Upper lobe of left lung (tissue), 6 donors: ENCODE data around the gene PTGDS. TPM values are rescaled to one million over a fixed set of nuclear protein-coding genes. Genes with fewer than 3 reads are reported as not detected.

Experiments
- ATAC-seq, 2 donors: fragments of 200-7000 bp; cut with Tn5 transposase; one replicate each; pipeline ENCODE4 v1.9.1; 2022; ENCODE audit warnings: mild to moderate bottlenecking in 2 of 2, moderate library complexity in 2 of 2; ENCODE audit not compliant: low FRiP score in 2 of 2
- DNase-seq, 2 donors: peaks; one replicate each; pipeline ENCODE4 v3.0.0-alpha.2; 2019 to 2020
- H3K27ac ChIP-seq, 4 donors: fragments of 200-600 bp; sonication (generic); one replicate each; pipeline ENCODE4 v1.5.1; 2016 to 2019
- H3K27me3 ChIP-seq, 4 donors: fragments of 200-600 bp; sonication (generic); one replicate each; pipeline ENCODE4 v1.5.1; 2017 to 2019
- H3K36me3 ChIP-seq, 4 donors: fragments of 200-600 bp; sonication (generic); one replicate each; pipeline ENCODE4 v1.5.1; 2016 to 2019
- H3K4me1 ChIP-seq, 4 donors: fragments of 200-600 bp; sonication (generic); one replicate each; pipeline ENCODE4 v1.5.1; 2018 to 2019
- H3K4me3 ChIP-seq, 4 donors: fragments of 200-600 bp; sonication (generic); one replicate each; pipeline ENCODE4 v1.5.1; 2017 to 2019; ENCODE audit warnings: mild to moderate bottlenecking in 2 of 4, moderate library complexity in 1 of 4
- H3K9me3 ChIP-seq, 4 donors: fragments of 200-600 bp; sonication (generic); one replicate each; pipeline ENCODE4 v1.5.1; 2018 to 2019
- EP300 ChIP-seq, 4 donors: sonication (generic); formaldehyde crosslinking; IDR thresholded peaks; one replicate each; pipeline ENCODE4 v1.5.1; 2017; ENCODE audit warnings: antibody characterized with exemption in 4 of 4, control low read depth in 2 of 4
- POLR2A ChIP-seq, 4 donors: fragments of 450-650 bp; IDR thresholded peaks; one replicate each; pipeline ENCODE4 v1.5.1; 2016 to 2017; ENCODE audit warnings: antibody characterized with exemption in 4 of 4, mild to moderate bottlenecking in 2 of 4
- POLR2AphosphoS5 ChIP-seq, 2 donors: sonication (generic); formaldehyde crosslinking; IDR thresholded peaks; one replicate each; pipeline ENCODE4 v1.5.1; 2017; ENCODE audit warnings: antibody characterized with exemption in 2 of 2
- WGBS, 2 donors: methylation state at CpG; one replicate each; pipeline ENCODE4 v1.1.5; 2017 to 2018; 5-methylcytosine and 5-hydroxymethylcytosine counted together
- total RNA-seq, 6 donors: library from RNA; depleted of rRNA in 4 of 6; stranded (reverse); fragments of >200 nt in 4 of 6; gene quantifications; one replicate each; pipeline versions ENCODE4 v1.1.0 to v1.2.1, GENCODE V29; 2016 to 2021
- TF ChIP-seq, protein P1 (sequence below), 6 experiments: fragments of 450-650 bp in 4 of 6; fragments of 200-600 bp in 2 of 6; sonication (generic) in 2 of 6; IDR thresholded peaks; one replicate each; pipeline ENCODE4 v1.5.1; 2016 to 2019; ENCODE audit warnings: antibody characterized with exemption in 6 of 6
- donor health status: DM: no; HTN: no; CAD: no; lungs with moderate emphysema.
- donor health status: DM: no; HTN: yes; CAD: no; lungs with severe emphysema.

The PTGDS gene
- total RNA-seq, 6 donors from 2014 or later: 31.7 to 395 (median 246) TPM

DNA sequence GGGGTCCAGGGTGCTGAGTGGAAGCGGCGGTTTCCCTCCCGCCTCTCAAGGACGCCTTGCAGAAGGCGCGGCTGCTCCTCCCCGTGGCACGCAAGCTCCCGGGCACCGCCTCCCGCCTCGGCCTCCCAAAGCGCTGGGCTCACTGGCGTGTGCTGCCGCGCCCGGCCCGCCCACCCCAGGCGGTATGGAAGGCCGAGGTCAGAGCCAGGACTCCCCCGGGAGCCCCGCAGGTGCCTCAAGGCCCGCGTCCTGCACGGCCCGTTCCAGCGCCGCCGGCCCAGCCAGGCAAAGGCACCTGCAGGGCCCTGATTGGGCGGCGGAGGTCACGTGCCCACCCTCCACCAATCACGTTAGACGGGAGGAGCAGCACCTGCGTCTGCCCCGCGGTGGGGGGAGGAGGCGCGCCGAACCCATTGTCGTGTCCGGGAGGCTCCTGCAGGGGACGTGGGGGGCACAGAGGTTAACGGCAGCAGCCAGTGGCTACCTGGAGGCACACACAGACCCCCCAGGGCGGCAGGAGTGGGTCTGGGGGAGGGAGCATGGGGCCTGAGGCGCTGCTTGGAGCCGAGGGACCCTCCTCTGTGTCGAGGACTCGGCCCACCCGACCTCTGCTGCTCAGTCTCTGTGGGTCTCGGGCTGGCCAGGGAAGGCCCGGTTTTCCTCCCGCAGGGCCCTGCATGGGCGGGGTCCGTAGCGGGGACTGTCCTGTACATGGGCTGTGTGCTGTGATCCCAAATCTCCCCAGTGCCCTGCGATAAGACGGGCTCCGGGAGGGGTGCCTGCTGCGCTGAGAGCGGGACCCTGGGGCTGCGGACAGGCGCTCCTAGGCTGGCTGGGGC, 27.3 kb upstream of the PTGDS start:
- TF ChIP-seq EP300 (IDR thresholded peaks at IDR 0.05): no peak
- TF ChIP-seq POLR2A (IDR thresholded peaks at IDR 0.05): peak in 3 of 4 donors; percentile 15 to 92 (median 25)
- TF ChIP-seq, protein P1, sequence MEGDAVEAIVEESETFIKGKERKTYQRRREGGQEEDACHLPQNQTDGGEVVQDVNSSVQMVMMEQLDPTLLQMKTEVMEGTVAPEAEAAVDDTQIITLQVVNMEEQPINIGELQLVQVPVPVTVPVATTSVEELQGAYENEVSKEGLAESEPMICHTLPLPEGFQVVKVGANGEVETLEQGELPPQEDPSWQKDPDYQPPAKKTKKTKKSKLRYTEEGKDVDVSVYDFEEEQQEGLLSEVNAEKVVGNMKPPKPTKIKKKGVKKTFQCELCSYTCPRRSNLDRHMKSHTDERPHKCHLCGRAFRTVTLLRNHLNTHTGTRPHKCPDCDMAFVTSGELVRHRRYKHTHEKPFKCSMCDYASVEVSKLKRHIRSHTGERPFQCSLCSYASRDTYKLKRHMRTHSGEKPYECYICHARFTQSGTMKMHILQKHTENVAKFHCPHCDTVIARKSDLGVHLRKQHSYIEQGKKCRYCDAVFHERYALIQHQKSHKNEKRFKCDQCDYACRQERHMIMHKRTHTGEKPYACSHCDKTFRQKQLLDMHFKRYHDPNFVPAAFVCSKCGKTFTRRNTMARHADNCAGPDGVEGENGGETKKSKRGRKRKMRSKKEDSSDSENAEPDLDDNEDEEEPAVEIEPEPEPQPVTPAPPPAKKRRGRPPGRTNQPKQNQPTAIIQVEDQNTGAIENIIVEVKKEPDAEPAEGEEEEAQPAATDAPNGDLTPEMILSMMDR (IDR thresholded peaks at IDR 0.05): peak in 5 of 6 experiments; percentile 4 to 72 (median 65)
- peak; percentile 59 to 77 for TF ChIP-seq POLR2AphosphoS5 (IDR thresholded peaks at IDR 0.05)

DNA sequence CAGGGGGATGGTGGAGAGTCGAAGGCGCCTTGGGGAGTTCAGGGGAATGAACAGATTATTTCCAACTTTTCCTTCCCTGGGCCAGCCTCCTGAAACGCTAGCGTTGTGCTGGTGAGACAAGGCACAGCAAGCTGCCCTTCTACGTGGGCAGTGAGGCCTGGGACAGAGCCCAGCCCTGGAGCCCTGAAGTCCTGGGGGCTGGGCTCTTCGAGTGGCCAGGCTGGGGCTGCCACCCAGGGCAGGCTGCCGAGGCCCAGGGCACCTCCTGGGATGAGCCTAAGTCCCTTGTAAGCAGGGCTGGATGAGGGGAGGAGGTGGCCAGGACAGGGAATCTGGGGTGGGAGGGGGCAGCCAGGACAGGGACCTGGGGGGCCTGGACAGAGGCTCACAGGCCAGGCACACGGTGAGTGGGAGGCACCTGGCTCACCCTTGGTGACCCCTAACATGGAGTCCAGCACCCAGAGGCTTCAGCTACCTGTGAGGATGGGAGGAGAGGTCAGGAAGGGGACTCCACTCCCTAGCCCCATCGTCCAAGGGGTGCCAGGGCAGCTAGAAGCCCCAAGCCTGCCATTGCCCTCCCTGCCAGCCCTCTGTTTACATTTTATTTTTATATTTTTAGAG, 26.5 kb upstream of the PTGDS start:
- 42 to 88% methylated on average over 1 to 7 of the region's 9 CpGs for WGBS, 2 donors
- no peaks in the 10 kb centered on the region for H3K27me3 ChIP-seq
- ATAC-seq (no peak), DNase-seq (peak in 1 of 2 donors; percentile 75)
- no peak for TF ChIP-seq EP300 (IDR thresholded peaks at IDR 0.05)
- TF ChIP-seq, protein P1 (IDR thresholded peaks at IDR 0.05): no peak
- TF ChIP-seq POLR2AphosphoS5 (IDR thresholded peaks at IDR 0.05): no peak
- H3K9me3 ChIP-seq: no peaks in the 10 kb centered on the region
- no peaks in the 10 kb centered on the region for H3K36me3 ChIP-seq
- peak overlapping the region; percentile 79 to 93 (median 84) for H3K27ac ChIP-seq
- peaks cover 23 to 40% (median 26%) of the 10 kb centered on the region in 4 donors for H3K4me1 ChIP-seq
- peak overlapping the region in 3 of 4 donors; percentile 61 to 85 (median 64) for H3K4me3 ChIP-seq

More for the DNA sequence above, 27.3 kb upstream of the PTGDS start:
- no peaks in the 10 kb centered on the region for H3K36me3 ChIP-seq
- no peaks in the 10 kb centered on the region for H3K9me3 ChIP-seq
- H3K27me3 ChIP-seq: no peaks in the 10 kb centered on the region
- peak overlapping the region; percentile 79 to 93 (median 84) for H3K27ac ChIP-seq
- DNase-seq (peak; percentile 98 to 99), ATAC-seq (peak; percentile 89 to 92)
- H3K4me3 ChIP-seq: peak overlapping the region; percentile 61 to 85 (median 65)
- WGBS, 2 donors: 11% methylated on average over 22 of the region's 63 CpGs; no CpG with 5 or more reads in 1 of the 2 donors
- peaks cover 24 to 47% (median 28%) of the 10 kb centered on the region in 4 donors for H3K4me1 ChIP-seq

DNA sequence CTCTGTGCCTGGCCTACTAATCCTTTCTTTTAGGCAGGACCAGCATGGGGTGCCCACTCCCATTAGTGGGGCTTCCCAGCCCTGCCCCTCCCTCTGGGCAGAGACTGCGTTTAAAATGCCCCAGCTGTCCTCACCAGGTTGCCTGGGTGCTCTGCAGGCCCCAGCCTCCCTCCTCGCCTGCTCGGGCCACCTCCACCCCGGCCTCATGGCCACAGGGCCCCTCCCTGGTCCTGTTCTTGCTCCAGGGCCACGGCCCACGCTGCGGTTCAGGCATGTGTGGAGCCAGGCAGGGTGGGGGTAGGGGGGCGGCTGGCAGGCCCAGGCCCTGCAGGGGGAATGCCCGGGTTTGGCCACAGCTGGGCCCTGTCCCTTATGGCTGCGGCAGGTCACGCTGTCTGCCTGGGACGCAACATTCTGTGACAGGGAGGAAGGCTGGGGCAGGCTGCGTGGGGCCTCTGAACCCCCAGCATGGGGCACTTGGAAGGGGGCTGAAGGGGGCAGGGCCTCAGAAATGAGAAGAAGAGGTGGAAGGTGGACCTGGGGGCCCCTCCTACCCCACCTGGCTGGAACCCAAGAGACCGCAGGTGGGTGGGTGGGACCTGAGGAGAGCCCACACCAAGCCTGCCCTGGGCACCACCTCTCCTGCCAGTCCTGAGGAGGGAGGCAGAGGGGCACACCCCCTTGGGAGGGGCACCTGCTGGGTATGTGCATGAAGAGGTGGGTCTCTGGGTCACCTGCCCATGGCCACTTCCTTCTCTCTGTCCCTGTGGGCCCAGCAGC, 25.6 kb upstream of the PTGDS start, which contains the start of gene LCN12:
Gene LCN12 (plus strand): TSS at position 733 of the 780 bp plus-strand sequence. CDS start 55 bp downstream, outside the sequence.
- WGBS, 2 donors: 77 to 88% methylated on average over 2 to 14 of the region's 14 CpGs
- peak in 1 of 2 donors; percentile 68 for DNase-seq

DNA sequence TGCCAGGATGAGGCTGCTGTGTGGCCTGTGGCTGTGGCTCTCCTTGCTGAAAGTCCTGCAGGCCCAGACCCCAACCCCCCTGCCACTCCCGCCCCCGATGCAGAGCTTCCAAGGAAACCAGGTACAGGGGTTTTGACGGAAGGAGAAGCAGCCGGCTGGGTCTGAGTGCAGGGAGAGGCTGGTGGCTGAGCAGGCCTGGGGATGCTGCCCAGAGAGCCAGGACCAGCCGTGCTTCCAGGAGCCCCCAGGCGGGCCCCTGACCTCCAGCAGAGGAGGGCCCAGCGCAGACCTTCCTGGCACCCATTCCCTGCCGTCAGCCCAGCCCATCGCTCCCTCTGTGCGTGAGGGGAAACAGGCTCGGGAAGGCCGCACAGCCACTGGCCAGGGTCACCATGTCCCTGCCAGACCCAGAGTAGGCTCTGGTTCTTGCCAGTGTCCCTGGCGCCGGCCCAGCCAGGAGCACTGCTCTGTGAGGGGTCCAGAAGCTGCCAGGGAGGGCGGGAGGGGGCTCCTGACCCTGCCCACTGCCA, 24.9 kb upstream of the PTGDS start:
- no peak overlapping the region for H3K27ac ChIP-seq
- no peak for ATAC-seq
- WGBS, 2 donors: 74 to 88% methylated on average over 6 to 14 of the region's 15 CpGs

More for the DNA sequence above, 25.6 kb upstream of the PTGDS start, which contains the start of gene LCN12:
- TF ChIP-seq, protein P1 (IDR thresholded peaks at IDR 0.05): no peak
- TF ChIP-seq EP300 (IDR thresholded peaks at IDR 0.05): no peak
- no peak for TF ChIP-seq POLR2A (IDR thresholded peaks at IDR 0.05)
- TF ChIP-seq POLR2AphosphoS5 (IDR thresholded peaks at IDR 0.05): no peak
- Histone ChIP-seq H3K4me3 (no peak within 1 kb of the TSS), H3K9me3 (no peaks in the 10 kb centered on the region), H3K36me3 (no peaks in the 10 kb centered on the region), H3K27me3 (no peaks in the 10 kb centered on the region), H3K27ac (peak within 1 kb of the TSS in 1 of 4 donors; percentile 87), H3K4me1 (peaks cover 23 to 39% (median 26%) of the 10 kb centered on the region in 4 donors)
- ATAC-seq: no peak

More for the DNA sequence above, 24.9 kb upstream of the PTGDS start:
- Histone ChIP-seq H3K4me3 (no peak overlapping the region), H3K27me3 (no peaks in the 10 kb centered on the region), H3K36me3 (no peaks in the 10 kb centered on the region), H3K9me3 (no peaks in the 10 kb centered on the region), H3K4me1 (peaks cover 23 to 34% (median 26%) of the 10 kb centered on the region in 4 donors)
- no peak for TF ChIP-seq EP300 (IDR thresholded peaks at IDR 0.05)
- TF ChIP-seq, protein P1 (IDR thresholded peaks at IDR 0.05): no peak
- no peak for TF ChIP-seq POLR2A (IDR thresholded peaks at IDR 0.05)
- TF ChIP-seq POLR2AphosphoS5 (IDR thresholded peaks at IDR 0.05): no peak
- DNase-seq: peak in 1 of 2 donors; percentile 72
